ENCODE results near the gene RNGTT.
A peak's percentile ranks its signal among the peaks of the same experiment; 100 is the strongest.

The RNGTT gene

GRCh38 chr6:88708197-88708744 lies 255.1 kb downstream of the RNGTT start:
- DNase-seq, result no peak

GRCh38 chr6:88705601-88706000 lies 257.8 kb downstream of the RNGTT start:
- no peak for DNase-seq

GRCh38 chr6:88704980-88705379 lies 258.4 kb downstream of the RNGTT start:
- DNase-seq, result no peak

- DNase-seq, result no peak
These were observed 260.4 kb downstream of the RNGTT start for GRCh38 chr6:88702956-88703556.

GRCh38 chr6:88698661-88699060 lies 264.8 kb downstream of the RNGTT start:
- no peak for DNase-seq

GRCh38 chr6:88695937-88696336 lies 267.5 kb downstream of the RNGTT start:
- no peak for DNase-seq

- no peak for DNase-seq
These were observed 279.7 kb downstream of the RNGTT start for GRCh38 chr6:88683734-88684133.

- DNase-seq, result no peak
These were observed 282.8 kb downstream of the RNGTT start for GRCh38 chr6:88680654-88681053.

- DNase-seq, result no peak
These were observed 283.6 kb downstream of the RNGTT start for GRCh38 chr6:88679841-88680240.

GRCh38 chr6:88677356-88677755 lies 286.1 kb downstream of the RNGTT start:
- DNase-seq, result no peak

DNA sequence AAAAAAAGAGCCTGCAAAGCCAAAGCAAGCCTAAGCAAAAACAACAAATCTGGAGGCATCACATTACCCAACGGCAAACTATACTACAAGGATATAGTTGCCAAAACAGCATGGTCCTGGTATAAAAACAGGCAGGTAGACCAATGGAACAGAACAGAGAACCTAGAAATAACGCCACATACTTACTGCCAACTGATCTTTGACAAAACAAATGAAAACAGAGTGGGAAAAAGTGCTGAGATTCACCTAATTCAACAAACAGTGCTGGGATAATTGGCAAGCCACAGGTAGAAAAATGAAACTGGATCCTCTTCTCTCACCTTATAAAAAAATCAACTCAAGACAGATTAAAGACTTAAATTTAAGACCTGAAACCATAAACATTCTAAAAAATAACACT lies 291.8 kb downstream of the RNGTT start:
- DNase-seq, result no peak

GRCh38 chr6:88670369-88670768 lies 293.0 kb downstream of the RNGTT start:
- no peak for DNase-seq

DNA sequence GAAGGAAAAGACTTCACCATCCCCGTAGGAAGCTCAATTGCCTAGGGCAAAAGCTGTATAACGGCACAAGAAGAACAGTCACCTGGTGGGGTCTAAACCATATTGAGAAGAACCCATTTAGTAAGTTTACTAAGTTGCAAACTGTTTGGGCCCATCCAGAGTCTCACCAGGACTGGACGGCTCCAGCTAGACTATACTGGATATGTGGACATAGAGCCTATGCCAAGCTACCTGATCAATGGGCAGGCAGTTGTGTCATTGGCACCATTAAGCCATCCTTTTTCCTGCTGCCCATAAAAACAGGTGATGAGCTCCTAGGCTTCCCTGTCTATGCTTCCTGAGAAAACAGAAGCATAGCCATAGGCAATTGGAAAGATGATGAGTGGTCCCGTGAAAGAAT lies 293.9 kb downstream of the RNGTT start:
- no peak for DNase-seq

GRCh38 chr6:88666901-88667300 lies 296.5 kb downstream of the RNGTT start:
- no peak for DNase-seq

GRCh38 chr6:88665131-88665530 lies 298.3 kb downstream of the RNGTT start:
- no peak for DNase-seq

DNA sequence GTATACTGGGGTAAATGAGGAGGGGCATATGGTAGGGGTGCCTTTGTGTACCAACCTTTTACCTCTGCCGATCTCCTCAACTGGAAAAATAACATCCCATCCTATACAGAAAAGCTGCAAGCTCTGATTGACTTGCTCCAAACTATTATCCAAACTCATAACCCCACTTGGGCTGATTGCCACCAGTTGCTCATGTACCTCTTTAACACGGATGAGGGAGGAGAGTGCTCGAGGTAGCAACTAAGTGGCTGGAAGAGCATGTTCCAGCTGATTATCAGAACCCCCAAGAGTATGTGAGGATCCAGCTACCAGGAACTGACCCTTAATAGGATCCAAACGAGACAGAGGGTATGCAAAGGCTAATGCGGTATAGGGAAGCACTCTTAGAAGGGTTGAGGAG lies 299.6 kb downstream of the RNGTT start:
- no peak for DNase-seq

DNA sequence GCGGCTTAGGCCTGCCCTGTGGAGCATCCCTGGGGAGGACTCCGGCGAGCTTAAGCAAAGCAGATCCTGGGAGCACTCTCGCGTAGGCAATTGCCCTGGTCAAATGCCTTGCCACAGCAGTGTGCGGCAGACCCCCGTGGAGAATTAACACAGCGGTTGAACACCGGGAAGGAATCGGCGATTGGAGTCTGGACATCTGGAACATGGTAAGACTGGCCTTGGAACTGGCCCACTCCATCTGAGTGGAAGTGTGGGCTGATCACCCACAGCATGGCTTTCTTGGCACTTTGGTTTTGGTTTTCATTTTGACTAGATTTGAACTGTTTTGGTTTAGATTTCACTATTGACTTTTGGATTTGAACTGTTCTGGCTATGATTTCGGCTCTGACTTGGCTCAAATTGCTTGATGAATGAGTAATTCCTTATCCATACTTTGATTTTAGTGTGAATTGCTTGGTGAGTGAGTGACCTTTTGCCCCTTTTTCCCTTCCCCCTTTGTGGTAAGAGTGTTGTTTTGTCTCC lies 300.7 kb downstream of the RNGTT start:
- peak; percentile 1 for DNase-seq

GRCh38 chr6:88662163-88662580 lies 301.2 kb downstream of the RNGTT start:
- DNase-seq, result no peak

GRCh38 chr6:88661136-88661535 lies 302.3 kb downstream of the RNGTT start:
- DNase-seq, result no peak

GRCh38 chr6:88655586-88655985 lies 307.8 kb downstream of the RNGTT start:
- DNase-seq, result no peak

GRCh38 chr6:88653936-88654335 lies 309.5 kb downstream of the RNGTT start:
- no peak for DNase-seq

GRCh38 chr6:88651400-88651799 lies 312.0 kb downstream of the RNGTT start:
- DNase-seq, result no peak

- no peak for DNase-seq
These were observed 312.4 kb downstream of the RNGTT start for GRCh38 chr6:88650979-88651378.

GRCh38 chr6:88650029-88650619 lies 313.3 kb downstream of the RNGTT start:
- no peak for DNase-seq
